ENCODE data around the gene CRYBA4. TPM values are rescaled to one million over a fixed set of nuclear protein-coding genes. Genes with fewer than 3 reads are reported as not detected.

Gene CRYBA4
- total RNA-seq, 3 donors from 2014 or later, result not detected

DNA sequence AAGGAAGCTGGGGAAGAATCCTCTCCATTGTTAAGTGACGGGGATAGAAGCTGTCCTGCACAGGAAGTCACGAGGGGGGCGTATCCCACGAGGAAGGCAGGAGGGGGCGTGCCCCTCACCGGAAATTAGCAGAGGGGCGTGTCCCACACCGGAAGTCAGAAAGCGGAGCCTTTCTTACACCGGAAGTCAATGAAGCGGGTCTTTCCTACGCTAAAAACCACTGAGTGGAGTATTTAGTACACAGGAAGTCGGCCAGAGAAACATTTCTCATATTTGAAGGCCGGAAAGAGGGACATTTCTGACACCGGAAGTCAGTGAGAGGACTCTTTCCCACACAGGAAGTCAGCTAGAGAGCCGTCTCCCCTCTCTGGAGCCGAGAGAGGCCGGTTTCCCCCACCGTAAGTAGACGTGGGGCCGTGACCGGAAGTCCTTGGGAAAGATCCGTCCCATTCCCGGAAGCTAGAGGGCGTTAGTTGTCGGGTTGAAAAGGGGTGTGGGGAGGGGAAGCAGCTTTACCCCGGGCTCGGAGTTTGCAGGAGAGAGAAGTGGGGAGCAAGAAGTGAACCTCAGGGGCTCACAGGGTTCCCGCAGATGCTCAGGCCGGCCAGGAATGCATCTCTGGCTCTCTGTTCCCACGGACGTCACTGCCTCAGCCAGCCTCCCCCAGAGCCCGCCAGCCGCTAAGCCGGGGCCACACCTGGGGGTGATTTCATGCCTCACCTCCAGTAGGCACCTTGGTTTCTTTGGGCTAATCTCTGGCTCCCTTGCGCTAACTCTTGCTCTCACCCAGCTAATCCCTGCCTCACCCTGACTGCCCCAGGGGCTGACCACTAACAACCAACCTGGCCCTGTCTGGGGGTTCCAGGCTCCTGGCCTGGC, 51.1 kb downstream of the CRYBA4 start:
- Histone ChIP-seq H3K36me3 (ENCODE audit: low read depth) (no peaks in the 10 kb centered on the region), H3K9me3 (no peaks in the 10 kb centered on the region), H3K4me3 (peak overlapping the region; percentile 56), H3K4me1 (ENCODE audit: low read depth) (peaks cover 10% of the 10 kb centered on the region)
- peak; percentile 29 for TF ChIP-seq CTCF (IDR thresholded peaks at IDR 0.05)
- peak; percentile 91 for ATAC-seq
- DNase-seq, result peak; percentile 94 to 97 (median 95)
- intact Hi-C loops (cut with DNase I, micrococcal nuclease), result no loop called here

GRCh38 chr22:26673486-26673885, 51.7 kb downstream of the CRYBA4 start:
- Histone ChIP-seq H3K36me3 (ENCODE audit: low read depth) (no peaks in the 10 kb centered on the region), H3K4me3 (peak overlapping the region; percentile 56), H3K9me3 (no peaks in the 10 kb centered on the region), H3K4me1 (ENCODE audit: low read depth) (peaks cover 10% of the 10 kb centered on the region)
- TF ChIP-seq CTCF (IDR thresholded peaks at IDR 0.05), result no peak
- ATAC-seq (peak; percentile 10), DNase-seq (no peak)
- intact Hi-C loops (cut with DNase I, micrococcal nuclease), result no loop called here

DNA sequence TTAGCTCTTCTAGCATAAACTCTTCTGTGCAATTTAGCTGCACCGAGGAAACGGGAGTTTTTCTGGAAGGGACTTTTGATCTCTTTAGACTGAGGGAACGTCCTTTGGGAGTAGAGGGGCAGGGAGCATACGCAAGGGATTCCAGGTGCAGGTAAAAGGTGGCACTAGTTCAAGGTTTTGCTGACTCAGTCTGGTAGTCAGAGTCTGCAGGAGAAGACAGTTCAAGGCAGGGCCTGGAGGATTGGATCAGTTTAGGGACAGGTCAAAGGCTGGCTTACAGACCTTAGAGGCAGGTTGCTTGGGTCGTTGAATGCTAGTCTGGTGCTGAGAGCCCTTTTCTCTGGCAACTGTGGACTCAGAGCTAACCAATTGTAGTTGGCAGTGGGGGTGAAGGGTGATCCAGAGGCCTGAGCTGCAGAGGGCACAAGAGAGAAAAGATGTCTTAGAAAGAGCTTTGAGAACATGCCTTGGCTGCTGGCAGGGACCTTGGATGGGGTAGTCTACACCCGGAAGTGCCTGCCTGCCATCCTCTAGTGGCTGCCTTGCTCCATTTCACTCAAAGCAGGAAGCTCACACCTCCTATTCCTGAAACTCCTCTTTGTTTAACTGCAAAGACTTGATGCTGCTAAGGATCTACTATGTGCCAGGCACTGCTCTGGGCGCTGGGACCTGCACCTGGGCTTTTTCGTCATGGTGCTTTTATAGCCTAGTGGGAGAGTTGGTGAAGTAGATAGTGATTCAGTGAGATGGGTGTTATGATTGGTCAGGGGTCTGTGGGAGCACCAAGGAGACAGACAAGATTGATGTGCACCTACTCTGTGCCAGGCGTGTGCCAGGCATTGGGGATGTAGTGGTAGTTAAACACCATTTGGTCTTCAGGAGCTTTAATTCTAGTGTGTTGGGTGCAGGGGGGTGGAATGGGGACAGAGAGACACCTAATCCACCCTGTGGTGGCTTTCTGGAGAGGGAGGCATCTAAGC, 52.7 kb downstream of the CRYBA4 start:
- peaks cover 10% of the 10 kb centered on the region for H3K4me1 ChIP-seq (ENCODE audit: low read depth)
- intact Hi-C loops (cut with DNase I, micrococcal nuclease), result no loop called here
- DNase-seq (no peak), ATAC-seq (no peak)
- H3K4me3 ChIP-seq, result no peak overlapping the region
- H3K9me3 ChIP-seq, result no peaks in the 10 kb centered on the region
- no peaks in the 10 kb centered on the region for H3K36me3 ChIP-seq (ENCODE audit: low read depth)
- no peak for TF ChIP-seq CTCF (IDR thresholded peaks at IDR 0.05)

- no peak for TF ChIP-seq CTCF (IDR thresholded peaks at IDR 0.05)
- H3K4me3 ChIP-seq, result no peak overlapping the region
- intact Hi-C loops (cut with DNase I, micrococcal nuclease), result no loop called here
- no peak for DNase-seq
- ATAC-seq, result no peak
- H3K4me1 ChIP-seq (ENCODE audit: low read depth), result peaks cover 10% of the 10 kb centered on the region
- H3K36me3 ChIP-seq (ENCODE audit: low read depth), result no peaks in the 10 kb centered on the region
- no peaks in the 10 kb centered on the region for H3K9me3 ChIP-seq
Observed at GRCh38 chr22:26675687-26676268, 54.0 kb downstream of the CRYBA4 start.

GRCh38 chr22:26677217-26677616, 55.5 kb downstream of the CRYBA4 start:
- peaks cover 8% of the 10 kb centered on the region for H3K4me1 ChIP-seq (ENCODE audit: low read depth)
- H3K9me3 ChIP-seq, result no peaks in the 10 kb centered on the region

More at GRCh38 chr22:26677217-26677616, 55.5 kb downstream of the CRYBA4 start:
- DNase-seq (no peak), ATAC-seq (no peak)
- TF ChIP-seq CTCF (IDR thresholded peaks at IDR 0.05), result no peak
- Histone ChIP-seq H3K36me3 (ENCODE audit: low read depth) (no peaks in the 10 kb centered on the region), H3K4me3 (no peak overlapping the region)
- intact Hi-C loops (cut with DNase I, micrococcal nuclease), result no loop called here

Measured in mucosa of descending colon (tissue), 3 donors.